Vagina (tissue), 2 donors: ENCODE data around the gene PRM1. TPM values are rescaled to one million over a fixed set of nuclear protein-coding genes. Genes with fewer than 3 reads are reported as not detected.
A peak's percentile ranks its signal among the peaks of the same experiment; 100 is the strongest.

ENCODE experiments used
- DNase-seq, 2 donors: peaks; one replicate each; pipeline ENCODE4 v3.0.0-alpha.2; 2017; ENCODE audit errors: extremely low spot score in 2 of 2
- H3K27ac ChIP-seq: fragments of 200-600 bp; sonication (generic); one replicate; pipeline ENCODE4 v1.5.1; 2019
- H3K27me3 ChIP-seq: fragments of 200-600 bp; sonication (generic); one replicate; pipeline ENCODE4 v1.5.1; 2019
- H3K36me3 ChIP-seq, 2 donors: fragments of 200-600 bp; sonication (generic); one replicate each; pipeline ENCODE4 v1.5.1; 2017 to 2019
- H3K4me1 ChIP-seq: fragments of 200-600 bp; sonication (generic); one replicate; pipeline ENCODE4 v1.5.1; 2019
- H3K4me3 ChIP-seq, 2 donors: fragments of 200-600 bp; sonication (generic); 1 replicate in 1 of 2; 2 replicates in 1 of 2; pipeline ENCODE4 v1.5.1; 2016 to 2019
- H3K9me3 ChIP-seq: fragments of 200-600 bp; sonication (generic); one replicate; pipeline ENCODE4 v1.5.1; 2019
- POLR2A ChIP-seq, 2 donors: fragments of 450-650 bp; IDR thresholded peaks; one replicate each; pipeline ENCODE4 v1.6.1; 2017; ENCODE audit warnings: antibody characterized with exemption in 2 of 2, mild to moderate bottlenecking in 2 of 2, moderate library complexity in 2 of 2
- POLR2AphosphoS5 ChIP-seq, 2 donors: sonication (generic); formaldehyde crosslinking; IDR thresholded peaks; one replicate each; pipeline ENCODE4 v1.9.0; 2017; ENCODE audit warnings: antibody characterized with exemption in 2 of 2, mild to moderate bottlenecking in 2 of 2, low read depth in 1 of 2; ENCODE audit not compliant: insufficient read depth in 1 of 2
- intact Hi-C: fragments of 100-400 bp; cut with DNase I; formaldehyde crosslinking; loops from one replicate; pipeline ENCODE4 v1.15.1; 2023
- total RNA-seq: library from RNA; depleted of rRNA; stranded (reverse); fragments of >200 nt; gene quantifications from one replicate; pipeline ENCODE4 v1.2.3, GENCODE V29; 2016
- TF ChIP-seq, protein P1 (sequence below), 3 experiments: fragments of 450-650 bp in 2 of 3; fragments of 200-600 bp in 1 of 3; sonication (generic) in 1 of 3; IDR thresholded peaks; one replicate each; pipeline ENCODE4 v1.5.1; 2017 to 2019; ENCODE audit warnings: antibody characterized with exemption in 3 of 3, mild to moderate bottlenecking in 2 of 3, moderate library complexity in 2 of 3

The PRM1 gene
- total RNA-seq, 1 donor from 2014 or later, result not detected

DNA sequence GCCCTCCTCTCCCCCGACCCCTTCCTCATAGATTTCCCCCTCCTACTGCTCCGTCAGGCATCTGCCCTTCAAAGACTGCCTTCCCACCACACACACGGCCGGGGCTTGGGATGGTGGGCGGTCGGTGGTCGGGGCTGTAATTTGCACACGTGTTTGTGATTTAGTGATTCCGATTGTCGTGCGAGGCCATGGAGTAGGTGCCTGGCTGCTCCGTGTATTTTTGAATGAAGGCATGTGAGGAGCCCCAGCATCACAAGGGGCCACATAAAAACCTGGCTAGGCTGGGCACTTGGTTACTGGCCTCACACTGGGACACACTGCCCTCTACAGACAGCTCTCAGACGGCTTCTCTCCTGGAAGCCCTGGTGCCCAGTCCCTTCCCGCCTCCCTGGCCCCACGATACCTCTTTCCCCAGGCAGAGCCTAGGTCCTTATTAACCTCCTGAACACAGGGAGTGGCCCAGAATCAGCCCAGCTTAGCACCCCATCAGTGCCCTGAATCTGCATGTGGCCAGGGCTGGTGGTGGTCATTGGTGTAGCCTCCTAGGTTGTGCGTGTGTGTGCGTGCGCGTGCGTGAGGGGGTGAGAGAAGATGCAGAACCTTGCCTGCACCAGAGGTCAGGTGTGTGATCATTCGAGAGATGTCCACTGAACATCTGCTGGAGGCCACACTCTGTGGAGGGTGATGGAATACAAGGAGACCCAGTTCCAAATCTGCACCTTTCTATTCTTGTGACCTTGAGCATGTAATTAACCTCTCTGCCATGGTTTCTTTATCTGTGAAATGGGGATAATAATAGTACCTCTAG is 23.8 kb downstream of the PRM1 start:
- Histone ChIP-seq H3K9me3 (no peaks in the 10 kb centered on the region), H3K27ac (peak overlapping the region; percentile 99), H3K36me3 (no peaks in the 10 kb centered on the region), H3K27me3 (no peaks in the 10 kb centered on the region), H3K4me3 (peak overlapping the region; percentile 62 to 97), H3K4me1 (peaks cover 51% of the 10 kb centered on the region)
- DNase-seq, result no peak
- TF ChIP-seq POLR2AphosphoS5 (IDR thresholded peaks at IDR 0.05; ENCODE audit: insufficient read depth in 1 of 2, low read depth in 1 of 2) (peak; percentile 9 to 17), POLR2A (IDR thresholded peaks at IDR 0.05) (no peak)
- TF ChIP-seq, protein P1, sequence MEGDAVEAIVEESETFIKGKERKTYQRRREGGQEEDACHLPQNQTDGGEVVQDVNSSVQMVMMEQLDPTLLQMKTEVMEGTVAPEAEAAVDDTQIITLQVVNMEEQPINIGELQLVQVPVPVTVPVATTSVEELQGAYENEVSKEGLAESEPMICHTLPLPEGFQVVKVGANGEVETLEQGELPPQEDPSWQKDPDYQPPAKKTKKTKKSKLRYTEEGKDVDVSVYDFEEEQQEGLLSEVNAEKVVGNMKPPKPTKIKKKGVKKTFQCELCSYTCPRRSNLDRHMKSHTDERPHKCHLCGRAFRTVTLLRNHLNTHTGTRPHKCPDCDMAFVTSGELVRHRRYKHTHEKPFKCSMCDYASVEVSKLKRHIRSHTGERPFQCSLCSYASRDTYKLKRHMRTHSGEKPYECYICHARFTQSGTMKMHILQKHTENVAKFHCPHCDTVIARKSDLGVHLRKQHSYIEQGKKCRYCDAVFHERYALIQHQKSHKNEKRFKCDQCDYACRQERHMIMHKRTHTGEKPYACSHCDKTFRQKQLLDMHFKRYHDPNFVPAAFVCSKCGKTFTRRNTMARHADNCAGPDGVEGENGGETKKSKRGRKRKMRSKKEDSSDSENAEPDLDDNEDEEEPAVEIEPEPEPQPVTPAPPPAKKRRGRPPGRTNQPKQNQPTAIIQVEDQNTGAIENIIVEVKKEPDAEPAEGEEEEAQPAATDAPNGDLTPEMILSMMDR (IDR thresholded peaks at IDR 0.05), result peak; percentile 31 to 69 (median 59)
- intact Hi-C loops, result loop anchor here (2.0 to 10.0 kb wide), 3 partner anchors 100 to 703 kb away; no protein-coding TSS in a partner anchor

DNA sequence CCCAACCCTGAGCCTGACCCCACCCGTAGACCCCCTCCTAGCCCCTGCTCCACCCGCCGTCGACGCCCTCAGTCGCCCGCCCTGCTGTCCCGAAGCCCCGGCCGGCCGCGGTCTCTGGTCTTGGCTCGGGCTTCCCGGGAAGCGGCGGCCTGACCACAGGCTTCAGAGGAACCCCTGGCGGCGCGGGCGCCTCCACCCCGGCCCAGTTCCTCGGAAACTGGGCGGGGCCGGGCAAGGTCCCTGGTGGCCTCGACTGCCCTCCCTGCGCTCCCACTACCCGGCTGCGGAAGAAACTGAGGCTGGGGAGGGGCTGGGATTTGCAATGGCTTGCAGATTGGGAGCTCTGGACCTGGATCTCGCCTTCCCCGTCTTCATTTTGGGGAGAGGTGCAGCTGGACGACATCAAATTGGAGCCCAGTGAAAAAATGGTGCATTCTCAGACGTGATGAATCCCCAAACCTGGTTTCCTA is 24.4 kb downstream of the PRM1 start:
- intact Hi-C loops, result loop anchor here (2.0 to 10.0 kb wide), 3 partner anchors 101 to 702 kb away; no protein-coding TSS in a partner anchor
- Histone ChIP-seq H3K4me3 (peak overlapping the region; percentile 62 to 97), H3K4me1 (peaks cover 54% of the 10 kb centered on the region), H3K36me3 (no peaks in the 10 kb centered on the region), H3K9me3 (no peaks in the 10 kb centered on the region), H3K27ac (peak overlapping the region; percentile 99), H3K27me3 (no peaks in the 10 kb centered on the region)
- no peak for DNase-seq
- TF ChIP-seq, protein P1 (IDR thresholded peaks at IDR 0.05), result no peak
- TF ChIP-seq POLR2AphosphoS5 (IDR thresholded peaks at IDR 0.05; ENCODE audit: insufficient read depth in 1 of 2, low read depth in 1 of 2) (no peak), POLR2A (IDR thresholded peaks at IDR 0.05) (no peak)

DNA sequence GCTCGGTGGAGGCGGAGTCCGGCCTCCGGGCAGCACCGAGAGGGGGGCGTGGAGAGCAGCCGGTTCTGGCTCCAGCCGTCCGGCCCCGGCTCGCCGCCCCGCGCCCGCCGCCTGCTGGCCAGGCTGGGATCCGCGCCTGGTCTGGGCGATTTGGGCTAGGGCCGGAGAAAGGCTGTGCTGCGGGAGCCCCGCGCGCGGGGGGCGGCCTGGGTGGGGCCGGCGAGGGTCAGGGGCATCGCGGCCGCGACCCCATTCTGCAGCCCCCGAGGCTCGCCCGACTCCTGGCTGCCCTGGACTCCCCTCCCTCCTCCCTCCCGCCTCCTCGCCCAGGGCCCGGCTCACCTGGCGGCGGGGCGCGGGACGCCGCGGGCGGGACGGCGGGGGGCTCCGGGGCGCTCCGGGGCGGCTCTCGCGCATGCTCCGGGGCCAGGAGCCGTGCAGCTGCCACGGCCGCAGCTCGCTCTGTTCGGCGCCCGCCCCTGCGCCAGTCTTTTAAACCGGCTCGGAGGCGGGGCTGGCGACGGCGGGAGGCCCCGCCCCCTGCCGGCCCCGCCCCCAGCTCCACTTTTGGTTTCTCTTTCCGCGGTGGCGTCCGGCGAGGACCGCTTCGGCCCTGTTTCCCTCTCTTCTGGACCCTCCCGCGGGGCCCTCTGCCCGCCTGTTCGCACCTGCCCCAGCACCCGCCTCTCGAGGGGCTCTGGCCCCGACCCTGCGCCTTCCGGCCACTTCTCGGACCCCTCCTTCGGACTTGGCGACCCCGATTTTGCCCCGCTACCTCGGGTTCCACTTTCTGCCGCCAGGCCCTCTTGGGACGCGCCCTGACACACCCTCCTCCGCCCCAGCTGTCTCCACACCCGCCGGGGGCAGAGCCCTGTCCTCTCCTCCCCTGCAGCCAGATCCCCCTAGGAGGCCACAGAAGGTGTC is 25.1 kb downstream of the PRM1 start, which contains the start of gene SOCS1:
TSS of gene SOCS1 (minus strand) at position 468 of the 924 bp plus-strand sequence. CDS start 726 bp downstream, outside the sequence.
- Histone ChIP-seq H3K27ac (peak within 1 kb of the TSS; percentile 99), H3K9me3 (no peaks in the 10 kb centered on the region), H3K27me3 (no peaks in the 10 kb centered on the region), H3K4me3 (peak within 1 kb of the TSS; percentile 62 to 97), H3K36me3 (no peaks in the 10 kb centered on the region), H3K4me1 (peaks cover 54% of the 10 kb centered on the region)
- intact Hi-C loops, result loop anchor here (2.0 to 10.0 kb wide), 3 partner anchors 101 to 701 kb away; no protein-coding TSS in a partner anchor
- no peak for DNase-seq
- TF ChIP-seq POLR2AphosphoS5 (IDR thresholded peaks at IDR 0.05; ENCODE audit: insufficient read depth in 1 of 2, low read depth in 1 of 2), result peak; percentile 52 to 94
- TF ChIP-seq, protein P1 (IDR thresholded peaks at IDR 0.05), result peak; percentile 66 to 97 (median 72)
- TF ChIP-seq POLR2A (IDR thresholded peaks at IDR 0.05), result peak; percentile 53 to 98

DNA sequence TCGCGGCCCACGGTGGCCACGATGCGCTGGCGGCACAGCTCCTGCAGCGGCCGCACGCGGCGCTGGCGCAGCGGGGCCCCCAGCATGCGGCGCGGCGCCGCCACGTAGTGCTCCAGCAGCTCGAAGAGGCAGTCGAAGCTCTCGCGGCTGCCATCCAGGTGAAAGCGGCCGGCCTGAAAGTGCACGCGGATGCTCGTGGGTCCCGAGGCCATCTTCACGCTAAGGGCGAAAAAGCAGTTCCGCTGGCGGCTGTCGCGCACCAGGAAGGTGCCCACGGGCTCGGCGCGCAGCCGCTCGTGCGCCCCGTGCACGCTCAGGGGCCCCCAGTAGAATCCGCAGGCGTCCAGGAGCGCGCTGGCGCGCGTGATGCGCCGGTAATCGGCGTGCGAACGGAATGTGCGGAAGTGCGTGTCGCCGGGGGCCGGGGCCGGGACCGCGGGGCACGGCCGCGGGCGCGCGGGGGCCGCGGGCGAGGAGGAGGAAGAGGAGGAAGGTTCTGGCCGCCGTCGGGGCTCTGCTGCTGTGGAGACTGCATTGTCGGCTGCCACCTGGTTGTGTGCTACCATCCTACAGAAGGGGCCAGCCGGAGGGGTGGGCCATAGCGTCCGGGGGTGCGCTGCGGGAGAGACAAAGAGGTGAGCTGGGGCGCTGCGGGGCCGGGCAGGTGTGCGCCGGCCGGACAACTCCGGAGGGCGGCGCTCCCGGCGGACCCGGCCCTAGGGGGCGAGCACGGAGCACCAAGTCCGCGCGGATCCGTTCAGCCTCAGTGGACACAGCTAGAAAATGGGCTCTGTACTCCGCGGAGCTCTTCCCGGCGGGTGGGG is 26.0 kb downstream of the PRM1 start:
- H3K4me3 ChIP-seq, result peak overlapping the region; percentile 62 to 97
- no peak for DNase-seq
- peaks cover 54% of the 10 kb centered on the region for H3K4me1 ChIP-seq
- TF ChIP-seq POLR2AphosphoS5 (IDR thresholded peaks at IDR 0.05; ENCODE audit: insufficient read depth in 1 of 2, low read depth in 1 of 2), result no peak
- TF ChIP-seq POLR2A (IDR thresholded peaks at IDR 0.05), result no peak
- TF ChIP-seq, protein P1 (IDR thresholded peaks at IDR 0.05), result no peak
- H3K36me3 ChIP-seq, result no peaks in the 10 kb centered on the region
- no peaks in the 10 kb centered on the region for H3K27me3 ChIP-seq
- no peaks in the 10 kb centered on the region for H3K9me3 ChIP-seq
- peak overlapping the region; percentile 99 for H3K27ac ChIP-seq
- intact Hi-C loops, result loop anchor here (5.0 to 10.0 kb wide), 2 partner anchors 102 to 700 kb away; no protein-coding TSS in a partner anchor
